HepG2 (cell line): ENCODE measurements around the gene THSD1. TPM values are rescaled to one million over a fixed set of nuclear protein-coding genes. Genes with fewer than 3 reads are reported as not detected.
A peak's percentile ranks its signal among the peaks of the same experiment; 100 is the strongest.

Experiments used
- CENPT ChIP-seq: sonication (generic); formaldehyde crosslinking; IDR thresholded peaks from 2 replicates; pipeline ENCODE4 v1.8.0; 2022; ENCODE audit warnings: low read depth, mild to moderate bottlenecking, moderate library complexity, missing genetic modification reagents
- FOXA3 ChIP-seq: IDR thresholded peaks from 2 replicates; pipeline ENCODE4 v1.6.1; 2016; ENCODE audit warnings: missing genetic modification reagents, missing compliant biosample characterization
- MBNL3 ChIP-seq: fragments of 250-450 bp; sonication (Bioruptor Pico); conservative IDR thresholded peaks from 2 replicates; pipeline ENCODE4 v1.8.0; 2022; ENCODE audit warnings: mild to moderate bottlenecking, inconsistent platforms
- PCBP1 ChIP-seq: fragments of 200-400 bp; formaldehyde crosslinking; IDR thresholded peaks from 2 replicates; pipeline ENCODE4 v1.6.1; 2017; ENCODE audit warnings: mild to moderate bottlenecking, low read depth, low read length, borderline replicate concordance
- POGZ ChIP-seq: sonication (generic); formaldehyde crosslinking; IDR thresholded peaks from 2 replicates; pipeline ENCODE4 v1.4.0; 2020; ENCODE audit warnings: mild to moderate bottlenecking, missing genetic modification reagents
- SIX4 ChIP-seq: sonication (generic); formaldehyde crosslinking; IDR thresholded peaks from 2 replicates; pipeline ENCODE4 v1.4.0; 2020; ENCODE audit warnings: missing genetic modification reagents
- ZBTB42 ChIP-seq: sonication (generic); formaldehyde crosslinking; IDR thresholded peaks from 2 replicates; pipeline ENCODE4 v1.5.0; 2020; ENCODE audit warnings: mild to moderate bottlenecking, missing genetic modification reagents
- ZMAT3 ChIP-seq: sonication (generic); formaldehyde crosslinking; conservative IDR thresholded peaks from 2 replicates; pipeline ENCODE4 v1.7.0; 2021; ENCODE audit warnings: missing genetic modification reagents
- ZNF326 ChIP-seq: sonication (generic); formaldehyde crosslinking; IDR thresholded peaks from 2 replicates; pipeline ENCODE4 v1.4.0; 2020; ENCODE audit warnings: missing genetic modification reagents, borderline replicate concordance
- ZNF337 ChIP-seq: sonication (generic); formaldehyde crosslinking; IDR thresholded peaks from 2 replicates; pipeline ENCODE4 v1.5.1; 2020; ENCODE audit warnings: missing genetic modification reagents, low read depth, mild to moderate bottlenecking, borderline replicate concordance
- ZNF605 ChIP-seq: sonication (generic); formaldehyde crosslinking; IDR thresholded peaks from 2 replicates; pipeline ENCODE4 v1.8.0; 2022; ENCODE audit warnings: mild to moderate bottlenecking, missing genetic modification reagents
- ZNF713 ChIP-seq: sonication (generic); formaldehyde crosslinking; IDR thresholded peaks from 2 replicates; pipeline ENCODE4 v1.4.0; 2020; ENCODE audit warnings: mild to moderate bottlenecking, missing genetic modification reagents
- ZSCAN25 ChIP-seq: sonication (generic); formaldehyde crosslinking; IDR thresholded peaks from 2 replicates; pipeline ENCODE4 v1.8.0; 2022; ENCODE audit warnings: mild to moderate bottlenecking, missing genetic modification reagents
- polyA plus RNA-seq, 8 experiments: library from polyadenylated mRNA; depleted of rRNA in 3 of 8; stranded (reverse) in 7 of 8; unstranded in 1 of 8; fragments of >200 nt; fragmentation: Illumina TruSeq in 4 of 8; extraction: Trizol in 4 of 8; gene quantifications; 2 replicates each; pipeline versions ENCODE4 v1.2.1 to v1.2.3, GENCODE V29; 2011 to 2016; ENCODE audit warnings: low read depth in 4 of 8, missing spikeins in 1 of 8, mixed read lengths in 1 of 8; ENCODE audit not compliant: insufficient read depth in 1 of 8
- total RNA-seq, 5 experiments: library from RNA; depleted of rRNA; stranded (reverse); fragments of >200 nt; fragmentation: Illumina TruSeq; extraction: Trizol; gene quantifications; 2 replicates each; pipeline ENCODE4 v1.2.3, GENCODE V29; 2016; ENCODE audit warnings: low read depth in 1 of 5
- TF ChIP-seq, protein P1 (sequence below): sonication (generic); formaldehyde crosslinking; IDR thresholded peaks from 2 replicates; pipeline ENCODE4 v1.4.0; 2020; ENCODE audit warnings: missing genetic modification reagents
- TF ChIP-seq, protein P2 (sequence below), 2 experiments: sonication (generic) in 1 of 2; formaldehyde crosslinking in 1 of 2; IDR thresholded peaks; 2 replicates each; pipeline versions ENCODE4 v1.6.1 to v1.9.0; 2014 to 2022; ENCODE audit warnings: antibody characterized with exemption in 1 of 2, borderline replicate concordance in 1 of 2, inconsistent platforms in 1 of 2, low read depth in 1 of 2, missing genetic modification reagents in 1 of 2
- TF ChIP-seq, protein P3 (sequence below): sonication (generic); formaldehyde crosslinking; IDR thresholded peaks from 2 replicates; pipeline ENCODE4 v1.8.0; 2023; ENCODE audit warnings: mild to moderate bottlenecking, missing genetic modification reagents
- TF ChIP-seq, protein P4 (sequence below): sonication (generic); formaldehyde crosslinking; IDR thresholded peaks from 2 replicates; pipeline ENCODE4 v1.4.0; 2020; ENCODE audit warnings: missing genetic modification reagents, borderline replicate concordance

The THSD1 gene
- total and polyA plus RNA-seq, 2 of the 13 experiments (the other 11 are each of a cell fraction or from before 2014, with no cell fraction given): 0.11 to 0.15 TPM

DNA sequence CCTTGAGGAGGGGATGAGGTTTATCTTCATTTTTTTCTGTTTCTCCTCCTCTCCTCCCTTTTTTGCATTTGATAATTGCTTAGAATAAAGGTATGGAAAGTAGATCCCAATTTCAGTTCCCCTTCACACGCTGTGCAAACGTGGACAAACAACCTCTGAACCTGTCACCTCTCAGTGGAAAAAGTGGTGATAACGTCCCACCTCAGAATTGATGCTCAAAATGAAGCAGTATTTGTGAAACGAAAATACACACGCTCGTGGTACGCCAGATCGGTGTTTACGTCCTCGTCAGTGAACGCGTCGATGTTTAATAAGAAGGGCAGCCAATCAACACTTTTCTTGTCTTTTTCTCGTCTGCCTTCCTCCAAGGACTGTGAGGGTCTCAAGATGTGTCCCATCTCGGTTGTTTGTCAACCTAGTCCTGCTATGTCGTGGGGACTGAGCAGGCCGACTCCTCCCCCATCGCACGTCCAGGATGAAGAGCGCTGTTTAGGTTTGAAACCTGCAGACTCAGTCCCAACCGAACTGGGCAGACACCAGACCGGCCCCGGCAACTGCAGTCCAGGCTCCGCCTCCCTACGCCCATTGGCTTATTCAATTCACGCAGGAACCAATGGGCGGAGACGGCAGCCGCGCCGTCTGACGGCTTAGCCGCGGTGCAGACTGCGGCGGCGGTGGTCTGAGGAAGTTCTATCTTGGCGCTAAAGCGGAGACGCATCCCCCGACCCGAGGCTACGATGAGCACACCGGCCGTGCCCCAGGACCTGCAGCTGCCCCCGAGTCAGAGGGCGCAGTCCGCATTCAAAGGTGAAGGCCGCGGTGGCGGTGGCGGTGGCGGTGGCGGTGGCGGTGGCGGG, 49.1 kb upstream of the THSD1 start, which contains the start of gene CKAP2 (continued):
- no peak for TF ChIP-seq PCBP1
- TF ChIP-seq, protein P1, sequence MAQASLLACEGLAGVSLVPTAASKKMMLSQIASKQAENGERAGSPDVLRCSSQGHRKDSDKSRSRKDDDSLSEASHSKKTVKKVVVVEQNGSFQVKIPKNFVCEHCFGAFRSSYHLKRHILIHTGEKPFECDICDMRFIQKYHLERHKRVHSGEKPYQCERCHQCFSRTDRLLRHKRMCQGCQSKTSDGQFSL (CRISPR knock-in tag): no peak
- no peak for TF ChIP-seq ZSCAN25 (CRISPR knock-in tag)
- no peak for TF ChIP-seq ZNF713
- no peak for TF ChIP-seq FOXA3 (CRISPR knock-in tag)
- TF ChIP-seq ZNF337 (CRISPR knock-in tag): no peak
- TF ChIP-seq ZNF326 (CRISPR knock-in tag): no peak
- no peak; the same call in 1 of the 2 replicates for TF ChIP-seq SIX4 (CRISPR knock-in tag)
- TF ChIP-seq, protein P2, sequence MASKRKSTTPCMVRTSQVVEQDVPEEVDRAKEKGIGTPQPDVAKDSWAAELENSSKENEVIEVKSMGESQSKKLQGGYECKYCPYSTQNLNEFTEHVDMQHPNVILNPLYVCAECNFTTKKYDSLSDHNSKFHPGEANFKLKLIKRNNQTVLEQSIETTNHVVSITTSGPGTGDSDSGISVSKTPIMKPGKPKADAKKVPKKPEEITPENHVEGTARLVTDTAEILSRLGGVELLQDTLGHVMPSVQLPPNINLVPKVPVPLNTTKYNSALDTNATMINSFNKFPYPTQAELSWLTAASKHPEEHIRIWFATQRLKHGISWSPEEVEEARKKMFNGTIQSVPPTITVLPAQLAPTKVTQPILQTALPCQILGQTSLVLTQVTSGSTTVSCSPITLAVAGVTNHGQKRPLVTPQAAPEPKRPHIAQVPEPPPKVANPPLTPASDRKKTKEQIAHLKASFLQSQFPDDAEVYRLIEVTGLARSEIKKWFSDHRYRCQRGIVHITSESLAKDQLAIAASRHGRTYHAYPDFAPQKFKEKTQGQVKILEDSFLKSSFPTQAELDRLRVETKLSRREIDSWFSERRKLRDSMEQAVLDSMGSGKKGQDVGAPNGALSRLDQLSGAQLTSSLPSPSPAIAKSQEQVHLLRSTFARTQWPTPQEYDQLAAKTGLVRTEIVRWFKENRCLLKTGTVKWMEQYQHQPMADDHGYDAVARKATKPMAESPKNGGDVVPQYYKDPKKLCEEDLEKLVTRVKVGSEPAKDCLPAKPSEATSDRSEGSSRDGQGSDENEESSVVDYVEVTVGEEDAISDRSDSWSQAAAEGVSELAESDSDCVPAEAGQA (IDR thresholded peaks at IDR 0.05; ENCODE audit: low read depth): no peak
- TF ChIP-seq, protein P2 (CRISPR knock-in tag; IDR thresholded peaks at IDR 0.05; ENCODE audit: borderline replicate concordance): no peak
- TF ChIP-seq POGZ: peak; percentile 94
- TF ChIP-seq ZNF605: peak; percentile 64
- TF ChIP-seq ZMAT3 (CRISPR knock-in tag): no peak; the same call in 1 of the 2 replicates
- TF ChIP-seq, protein P3, sequence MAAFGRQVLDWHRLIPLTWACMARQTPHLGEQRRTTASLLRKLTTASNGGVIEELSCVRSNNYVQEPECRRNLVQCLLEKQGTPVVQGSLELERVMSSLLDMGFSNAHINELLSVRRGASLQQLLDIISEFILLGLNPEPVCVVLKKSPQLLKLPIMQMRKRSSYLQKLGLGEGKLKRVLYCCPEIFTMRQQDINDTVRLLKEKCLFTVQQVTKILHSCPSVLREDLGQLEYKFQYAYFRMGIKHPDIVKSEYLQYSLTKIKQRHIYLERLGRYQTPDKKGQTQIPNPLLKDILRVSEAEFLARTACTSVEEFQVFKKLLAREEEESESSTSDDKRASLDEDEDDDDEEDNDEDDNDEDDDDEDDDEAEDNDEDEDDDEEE: no peak
- no peak for TF ChIP-seq MBNL3 (CRISPR knock-in tag)
- no peak for TF ChIP-seq ZBTB42 (CRISPR knock-in tag)
- TF ChIP-seq CENPT: no peak
- TF ChIP-seq, protein P4, sequence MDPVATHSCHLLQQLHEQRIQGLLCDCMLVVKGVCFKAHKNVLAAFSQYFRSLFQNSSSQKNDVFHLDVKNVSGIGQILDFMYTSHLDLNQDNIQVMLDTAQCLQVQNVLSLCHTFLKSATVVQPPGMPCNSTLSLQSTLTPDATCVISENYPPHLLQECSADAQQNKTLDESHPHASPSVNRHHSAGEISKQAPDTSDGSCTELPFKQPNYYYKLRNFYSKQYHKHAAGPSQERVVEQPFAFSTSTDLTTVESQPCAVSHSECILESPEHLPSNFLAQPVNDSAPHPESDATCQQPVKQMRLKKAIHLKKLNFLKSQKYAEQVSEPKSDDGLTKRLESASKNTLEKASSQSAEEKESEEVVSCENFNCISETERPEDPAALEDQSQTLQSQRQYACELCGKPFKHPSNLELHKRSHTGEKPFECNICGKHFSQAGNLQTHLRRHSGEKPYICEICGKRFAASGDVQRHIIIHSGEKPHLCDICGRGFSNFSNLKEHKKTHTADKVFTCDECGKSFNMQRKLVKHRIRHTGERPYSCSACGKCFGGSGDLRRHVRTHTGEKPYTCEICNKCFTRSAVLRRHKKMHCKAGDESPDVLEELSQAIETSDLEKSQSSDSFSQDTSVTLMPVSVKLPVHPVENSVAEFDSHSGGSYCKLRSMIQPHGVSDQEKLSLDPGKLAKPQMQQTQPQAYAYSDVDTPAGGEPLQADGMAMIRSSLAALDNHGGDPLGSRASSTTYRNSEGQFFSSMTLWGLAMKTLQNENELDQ: no peak
